Body of pancreas (tissue), 4 donors: ENCODE results near the gene DPY19L1. TPM values are rescaled to one million over a fixed set of nuclear protein-coding genes. Genes with fewer than 3 reads are reported as not detected.
"Not testable (repeated sequence)": the region's sequence is repeated elsewhere in the genome, so short reads cannot be mapped to it uniquely, and the experiment has no call there.

Experiments used
- ATAC-seq: fragments of 150-250 bp; one replicate; pipeline ENCODE4 v1.9.1; 2016
- DNase-seq, 4 donors: peaks; one replicate each; pipeline ENCODE4 v3.0.0-alpha.2; 2019
- H3K27ac ChIP-seq, 4 donors: fragments of 200-600 bp; sonication (generic); 1 replicate in 3 of 4; 2 replicates in 1 of 4; pipeline versions ENCODE4 v1.5.1 to v1.6.1; 2016 to 2019; ENCODE audit warnings: mild to moderate bottlenecking in 1 of 4, mixed read lengths in 1 of 4, moderate library complexity in 1 of 4
- H3K27me3 ChIP-seq, 2 donors: fragments of 200-600 bp; sonication (generic); one replicate each; pipeline ENCODE4 v1.6.0; 2016; ENCODE audit warnings: mild to moderate bottlenecking in 1 of 2
- H3K36me3 ChIP-seq, 2 donors: fragments of 200-600 bp; sonication (generic); replicated peaks in 1 of 2; 2 replicates each; pipeline ENCODE4 v1.5.1; 2016; ENCODE audit warnings: low read depth in 2 of 2; ENCODE audit not compliant: insufficient read depth in 1 of 2
- H3K4me1 ChIP-seq: fragments of 200-600 bp; sonication (generic); one replicate; pipeline ENCODE4 v1.6.0; 2016
- H3K4me3 ChIP-seq, 2 donors: fragments of 200-600 bp; sonication (generic); 1 replicate in 1 of 2; 2 replicates in 1 of 2; pipeline ENCODE4 v1.5.1; 2016 to 2019
- H3K9me3 ChIP-seq, 3 donors: fragments of 200-600 bp; sonication (generic); 1 replicate in 2 of 3; 2 replicates in 1 of 3; pipeline ENCODE4 v1.5.1; 2016
- CTCF ChIP-seq, 7 experiments: fragments of 450-650 bp in 4 of 7; fragments of 200-600 bp in 3 of 7; sonication (generic) in 3 of 7; IDR thresholded peaks; one replicate each; pipeline ENCODE4 v1.5.1; 2016 to 2019; ENCODE audit warnings: antibody characterized with exemption in 7 of 7
- POLR2A ChIP-seq, 3 donors: fragments of 450-650 bp; IDR thresholded peaks; one replicate each; pipeline ENCODE4 v1.6.1; 2016; ENCODE audit warnings: antibody characterized with exemption in 3 of 3, mild to moderate bottlenecking in 2 of 3
- WGBS, 2 donors: methylation state at CpG; one replicate each; pipeline ENCODE4 v1.1.5; 2017; 5-methylcytosine and 5-hydroxymethylcytosine counted together
- intact Hi-C: fragments of 100-400 bp; cut with DNase I; formaldehyde crosslinking; loops from one replicate; pipeline ENCODE4 v1.15.1; 2023
- total RNA-seq, 2 donors: library from RNA; depleted of rRNA; stranded (reverse); fragments of >200 nt; gene quantifications; one replicate each; pipeline ENCODE4 v1.1.0, GENCODE V29; 2016

Gene DPY19L1
- total RNA-seq, 2 donors from 2014 or later = 6.6 to 8.8 TPM

GRCh38 chr7:34958021-34958420 lies 79.3 kb downstream of the DPY19L1 start:
- no peaks in the 10 kb centered on the region for H3K9me3 ChIP-seq
- no peak for ATAC-seq
- no peaks in the 10 kb centered on the region for H3K36me3 ChIP-seq
- 93 to 96% methylated on average over 1 of the region's 1 CpG for WGBS, 2 donors
- no peak overlapping the region for H3K27ac ChIP-seq
- H3K27me3 ChIP-seq = no peaks in the 10 kb centered on the region
- H3K4me1 ChIP-seq = no peaks in the 10 kb centered on the region
- TF ChIP-seq CTCF (IDR thresholded peaks at IDR 0.05) (no peak), POLR2A (IDR thresholded peaks at IDR 0.05) (no peak)
- intact Hi-C loops = no loop called here
- no peak overlapping the region for H3K4me3 ChIP-seq
- no peak for DNase-seq

- TF ChIP-seq CTCF (IDR thresholded peaks at IDR 0.05) = no peak
- TF ChIP-seq POLR2A (IDR thresholded peaks at IDR 0.05) = no peak
- DNase-seq = no peak
- Histone ChIP-seq H3K27ac (no peak overlapping the region), H3K4me1 (no peaks in the 10 kb centered on the region), H3K9me3 (no peaks in the 10 kb centered on the region), H3K27me3 (no peaks in the 10 kb centered on the region), H3K4me3 (no peak overlapping the region), H3K36me3 (no peaks in the 10 kb centered on the region)
- WGBS, 2 donors = 85 to 93% methylated on average over 3 of the region's 3 CpGs
- intact Hi-C loops = no loop called here
- ATAC-seq = no peak
These were observed 84.5 kb downstream of the DPY19L1 start for GRCh38 chr7:34952822-34953221.

GRCh38 chr7:34949361-34949760 lies 87.9 kb downstream of the DPY19L1 start:
- DNase-seq (no peak), ATAC-seq (no peak)
- Histone ChIP-seq H3K4me1 (no peaks in the 10 kb centered on the region), H3K9me3 (no peaks in the 10 kb centered on the region), H3K36me3 (no peaks in the 10 kb centered on the region), H3K27me3 (no peaks in the 10 kb centered on the region), H3K27ac (no peak overlapping the region), H3K4me3 (no peak overlapping the region)
- intact Hi-C loops = no loop called here
- TF ChIP-seq POLR2A (IDR thresholded peaks at IDR 0.05) (no peak), CTCF (IDR thresholded peaks at IDR 0.05) (no peak)

GRCh38 chr7:34947427-34947826 lies 89.9 kb downstream of the DPY19L1 start:
- H3K4me3 ChIP-seq, DNase-seq, intact Hi-C loops, ATAC-seq, H3K36me3 ChIP-seq, H3K27ac ChIP-seq, H3K4me1 ChIP-seq, H3K27me3 ChIP-seq, H3K9me3 ChIP-seq: not testable (repeated sequence)
- 66 to 72% methylated on average over 2 of the region's 2 CpGs for WGBS, 2 donors

GRCh38 chr7:34946486-34946885 lies 90.8 kb downstream of the DPY19L1 start:
- Histone ChIP-seq H3K4me1 (no peaks in the 10 kb centered on the region), H3K4me3 (no peak overlapping the region), H3K9me3 (no peaks in the 10 kb centered on the region), H3K36me3 (no peaks in the 10 kb centered on the region), H3K27me3 (no peaks in the 10 kb centered on the region), H3K27ac (no peak overlapping the region)
- ATAC-seq (no peak), DNase-seq (no peak)
- 89 to 95% methylated on average over 4 of the region's 4 CpGs for WGBS, 2 donors
- TF ChIP-seq CTCF (IDR thresholded peaks at IDR 0.05) = no peak
- no peak for TF ChIP-seq POLR2A (IDR thresholded peaks at IDR 0.05)
- intact Hi-C loops = no loop called here

- H3K27ac ChIP-seq, ATAC-seq, H3K27me3 ChIP-seq, H3K9me3 ChIP-seq, H3K4me1 ChIP-seq, DNase-seq, H3K36me3 ChIP-seq, H3K4me3 ChIP-seq, intact Hi-C loops: not testable (repeated sequence)
- 76 to 79% methylated on average over 7 of the region's 7 CpGs for WGBS, 2 donors
These were observed 91.3 kb downstream of the DPY19L1 start for GRCh38 chr7:34945894-34946477.
